ENCODE measurements around the gene SYF2.

SYF2 gene

GRCh38 chr1:25220666-25221065 lies 11.6 kb downstream of the SYF2 start:
- TF ChIP-seq CTCF (conservative IDR thresholded peaks at IDR 0.05; ENCODE audit: low read depth), result no peak

DNA sequence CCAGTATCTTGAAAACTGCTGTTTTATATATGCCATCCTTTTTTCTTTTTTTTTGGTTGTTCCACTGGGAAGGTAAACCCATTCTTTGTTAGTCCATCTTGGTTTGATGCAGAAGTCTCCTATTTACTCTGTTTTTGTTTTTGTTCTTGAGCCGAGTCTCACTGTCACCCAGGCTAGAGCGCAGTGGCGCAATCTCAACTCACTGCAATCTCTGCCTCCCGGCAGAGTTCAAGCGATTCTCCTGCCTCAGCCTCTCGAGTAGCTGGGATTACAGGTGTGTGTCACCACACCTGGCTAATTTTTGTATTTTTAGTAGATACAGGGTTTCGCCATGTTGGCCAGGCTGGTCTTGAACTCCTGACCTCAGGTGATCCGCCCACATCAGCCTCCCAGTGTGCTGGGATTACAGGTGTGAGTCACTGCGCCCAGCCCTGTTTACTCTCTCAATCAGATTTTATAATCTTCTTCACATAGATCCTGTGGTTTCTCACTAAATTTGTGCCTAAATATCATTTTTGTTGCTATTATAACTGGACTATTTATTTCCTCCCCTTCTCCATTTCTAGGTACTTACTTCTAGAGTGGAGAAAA lies 12.5 kb downstream of the SYF2 start:
- ChIA-PET POLR2A (ENCODE audit: low non-redundant PET) (no interaction called here), CTCF (interaction anchor here (0.8 kb wide), 1 partner anchor 17 kb away, joined by 3 read pairs; no protein-coding TSS in a partner anchor)
- no peak for DNase-seq (ENCODE audit: low spot score)
- no peak overlapping the region for H3K27ac ChIP-seq
- no peak for TF ChIP-seq CTCF (conservative IDR thresholded peaks at IDR 0.05; ENCODE audit: low read depth)

More at GRCh38 chr1:25220666-25221065, 11.6 kb downstream of the SYF2 start:
- ChIA-PET POLR2A (ENCODE audit: low non-redundant PET) (no interaction called here), CTCF (interaction anchor here (0.5 kb wide), 1 partner anchor 21 kb away, joined by 4 read pairs; no protein-coding TSS in a partner anchor)
- no peak overlapping the region for H3K27ac ChIP-seq
- no peak for DNase-seq (ENCODE audit: low spot score)

- no peak for TF ChIP-seq CTCF (conservative IDR thresholded peaks at IDR 0.05; ENCODE audit: low read depth)
- H3K27ac ChIP-seq, result no peak overlapping the region
- ChIA-PET CTCF (interaction anchor here (0.7 kb wide), 1 partner anchor 24 kb away, joined by 3 read pairs; no protein-coding TSS in a partner anchor), POLR2A (ENCODE audit: low non-redundant PET) (no interaction called here)
- no peak for DNase-seq (ENCODE audit: low spot score)
Measured at GRCh38 chr1:25217598-25218232, 14.6 kb downstream of the SYF2 start.

DNA sequence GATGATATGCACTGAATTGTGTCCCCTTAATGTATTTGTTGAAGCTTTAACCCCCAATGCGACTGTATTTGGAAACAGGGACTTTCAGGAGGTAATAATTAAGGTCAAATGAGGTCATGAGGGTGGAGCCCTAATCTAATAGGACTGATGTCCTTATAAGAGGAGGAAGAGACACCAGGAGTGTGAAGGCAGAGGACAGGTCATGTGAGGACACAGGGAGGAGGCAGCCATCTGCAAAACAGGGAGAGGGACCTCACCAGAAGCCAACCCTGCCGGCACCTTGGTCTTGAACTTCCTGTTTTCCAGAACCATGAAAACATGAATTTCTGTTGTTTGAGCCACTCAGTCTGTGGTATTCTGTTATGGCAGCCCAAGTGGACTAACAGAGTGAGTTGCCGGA lies 15.3 kb downstream of the SYF2 start:
- no peak for DNase-seq (ENCODE audit: low spot score)
- H3K27ac ChIP-seq, result no peak overlapping the region
- TF ChIP-seq CTCF (conservative IDR thresholded peaks at IDR 0.05; ENCODE audit: low read depth), result no peak
- CTCF ChIA-PET, result no interaction called here
- POLR2A ChIA-PET (ENCODE audit: low non-redundant PET), result no interaction called here

- CTCF ChIA-PET, result interaction anchor here (0.7 kb wide), 1 partner anchor 89 kb away, joined by 3 read pairs; no protein-coding TSS in a partner anchor
- POLR2A ChIA-PET (ENCODE audit: low non-redundant PET), result no interaction called here
- TF ChIP-seq CTCF (conservative IDR thresholded peaks at IDR 0.05; ENCODE audit: low read depth), result no peak
- H3K27ac ChIP-seq, result no peak overlapping the region
- DNase-seq (ENCODE audit: low spot score), result no peak
Measured at GRCh38 chr1:25216123-25216522, 16.2 kb downstream of the SYF2 start.

DNA sequence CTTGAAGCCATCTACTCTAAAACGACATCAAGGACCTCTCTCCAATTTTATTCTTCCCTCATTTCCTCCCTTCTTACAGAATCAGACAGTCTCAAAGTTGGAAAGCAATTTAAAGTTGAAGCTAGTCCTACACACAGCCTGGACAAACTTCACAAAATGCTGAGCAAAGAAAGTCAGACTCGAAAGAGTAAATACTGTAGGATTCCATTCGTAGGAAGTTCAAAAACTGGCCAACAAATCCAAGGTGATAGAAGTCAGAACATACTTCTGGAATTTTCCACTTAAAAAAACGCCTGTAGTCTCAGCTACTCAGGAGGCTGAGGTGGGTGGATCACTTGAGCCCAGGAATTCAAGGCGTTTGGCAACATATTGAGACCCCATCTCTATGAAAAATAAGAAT lies 19.6 kb downstream of the SYF2 start:
- DNase-seq (ENCODE audit: low spot score), result no peak
- ChIA-PET POLR2A (ENCODE audit: low non-redundant PET) (interaction anchor here (0.6 kb wide), 1 partner anchor 7 kb away, joined by 3 read pairs; no protein-coding TSS in a partner anchor), CTCF (no interaction called here)
- H3K27ac ChIP-seq, result no peak overlapping the region
- TF ChIP-seq CTCF (conservative IDR thresholded peaks at IDR 0.05; ENCODE audit: low read depth), result no peak

All from RWPE1 (cell line).